Measurements from ENCODE around the gene RFC5. TPM values are rescaled to one million over a fixed set of nuclear protein-coding genes. Genes with fewer than 3 reads are reported as not detected.
A peak's percentile ranks its signal among the peaks of the same experiment; 100 is the strongest.

RFC5 gene
- total and polyA plus RNA-seq, 2 of the 13 experiments (the other 11 are each of a cell fraction or from before 2014, with no cell fraction given), result 16.8 to 51.4 TPM

GRCh38 chr12:118044577-118044976 lies 28.1 kb downstream of the RFC5 start (continued):
- TF ChIP-seq DDIT3 (CRISPR knock-in tag; IDR thresholded peaks at IDR 0.05) (no peak), ZNF460 (CRISPR knock-in tag; IDR thresholded peaks at IDR 0.05; ENCODE audit: borderline replicate concordance) (no peak), SALL1 (CRISPR knock-in tag; IDR thresholded peaks at IDR 0.05) (peak; percentile 49; the same call in 1 of the 2 replicates), BCL6 (CRISPR knock-in tag; IDR thresholded peaks at IDR 0.05) (no peak), ZBTB38 (CRISPR knock-in tag; IDR thresholded peaks at IDR 0.05) (peak; percentile 78), IRF9 (CRISPR knock-in tag; IDR thresholded peaks at IDR 0.05; ENCODE audit: borderline replicate concordance) (no peak)

- no peak overlapping the region for H3K27ac ChIP-seq (ENCODE audit: extremely low read length, insufficient read depth, low read length)
- BruUV-seq (replicated peaks), result no TSS peak
- in situ Hi-C loops (cut with HindIII; ENCODE audit: extremely low pct_ligation_motif_present, low pct_unique_long_range_greater_than_20kb) (no loop called here), intact Hi-C loops (cut with micrococcal nuclease; ENCODE audit: unreplicated experiment) (no loop called here)
- TF ChIP-seq SMAD3 (CRISPR knock-in tag; IDR thresholded peaks at IDR 0.05), result no peak
- TF ChIP-seq ZNF570 (CRISPR knock-in tag; IDR thresholded peaks at IDR 0.05; ENCODE audit: borderline replicate concordance), result no peak
- no peak for TF ChIP-seq RFX1 (IDR thresholded peaks at IDR 0.05)
- no peak for TF ChIP-seq ZNF136 (CRISPR knock-in tag; IDR thresholded peaks at IDR 0.05; ENCODE audit: low read depth)
- TF ChIP-seq ZNF580 (CRISPR knock-in tag; IDR thresholded peaks at IDR 0.05; ENCODE audit: borderline replicate concordance, low read depth), result no peak
- no peak for TF ChIP-seq ZNF10 (CRISPR knock-in tag; IDR thresholded peaks at IDR 0.05; ENCODE audit: borderline replicate concordance, low read depth)
- no peak for TF ChIP-seq ZFP90 (CRISPR knock-in tag; IDR thresholded peaks at IDR 0.05; ENCODE audit: borderline replicate concordance)
- TF ChIP-seq ZNF484 (CRISPR knock-in tag; IDR thresholded peaks at IDR 0.05; ENCODE audit: borderline replicate concordance, low read depth), result no peak
- no peak for TF ChIP-seq FOXA3 (CRISPR knock-in tag; IDR thresholded peaks at IDR 0.05)
- no peak for TF ChIP-seq SOX5 (CRISPR knock-in tag; IDR thresholded peaks at IDR 0.05; ENCODE audit: borderline replicate concordance)
- TF ChIP-seq TRIM24 (CRISPR knock-in tag; IDR thresholded peaks at IDR 0.05), result no peak
- H3K4me1 ChIP-seq (ENCODE audit: insufficient read depth, low read length), result peaks cover 18% of the 10 kb centered on the region
- H3K79me2 ChIP-seq (ENCODE audit: insufficient read depth, low read length), result no peaks in the 10 kb centered on the region
- CTCF ChIA-PET (ENCODE audit: low intra/inter-chr PET ratio, low total read pairs), result no interaction called here
- peaks cover 10 to 30% of the 10 kb centered on the region in 2 experiments for H3K36me3 ChIP-seq (replicated peaks in 1 of 2; ENCODE audit: control insufficient read depth in 1 of 2, insufficient read depth in 2 of 2, low read length in 2 of 2)
- ATAC-seq (no peak), DNase-seq (ENCODE audit: low spot score) (no peak), FAIRE-seq (no peak)
- no peak overlapping the region for H3K4me3 ChIP-seq (replicated peaks in 1 of 3; ENCODE audit: insufficient read depth in 1 of 3, low read depth in 2 of 3, low read length in 3 of 3)
- H2AFZ ChIP-seq (ENCODE audit: low read length), result no peak overlapping the region
- 96% methylated on average over 4 of the region's 4 CpGs for WGBS (ENCODE audit: low lambda C conversion rate)
- POLR2A ChIA-PET, result no interaction called here
- H3K9me3 ChIP-seq (ENCODE audit: low read length), result no peaks in the 10 kb centered on the region
- H4K20me1 ChIP-seq (ENCODE audit: insufficient read depth, low read length), result no peaks in the 10 kb centered on the region
- H3K9ac ChIP-seq (ENCODE audit: insufficient read depth, low read depth, low read length), result no peak overlapping the region
- no peaks in the 10 kb centered on the region for H3K27me3 ChIP-seq (ENCODE audit: control insufficient read depth in 1 of 2, insufficient read depth in 2 of 2, low read length in 2 of 2)
- no peak overlapping the region for H3K4me2 ChIP-seq (ENCODE audit: low read depth, low read length)
Observed at GRCh38 chr12:118046430-118046829, 29.9 kb downstream of the RFC5 start.
